ENCODE measurements around the gene ATAD3B. TPM values are rescaled to one million over a fixed set of nuclear protein-coding genes. Genes with fewer than 3 reads are reported as not detected.

The ATAD3B gene
- total RNA-seq, 1 donor from 2014 or later = 14.2 TPM

- H3K4me1 ChIP-seq = peaks cover 3 to 14% of the 10 kb centered on the region in 2 donors
- DNase-seq (ENCODE audit: low spot score in 2 of 2) = no peak
- no peaks in the 10 kb centered on the region for H3K27me3 ChIP-seq
- intact Hi-C loops (cut with DNase I) = no loop called here
- no peak overlapping the region for H3K27ac ChIP-seq
- no peak overlapping the region for H3K4me3 ChIP-seq
- H3K36me3 ChIP-seq = peaks cover 3 to 13% of the 10 kb centered on the region in 2 donors
- TF ChIP-seq CTCF (IDR thresholded peaks at IDR 0.05) = no peak
- no peaks in the 10 kb centered on the region for H3K9me3 ChIP-seq
Measured at GRCh38 chr1:1537626-1538250, 66.2 kb downstream of the ATAD3B start.

- Histone ChIP-seq H3K4me3 (no peak overlapping the region), H3K9me3 (no peaks in the 10 kb centered on the region), H3K36me3 (peaks cover 3 to 17% of the 10 kb centered on the region in 2 donors), H3K27ac (no peak overlapping the region), H3K4me1 (peaks cover 3 to 14% of the 10 kb centered on the region in 2 donors), H3K27me3 (no peaks in the 10 kb centered on the region)
- no peak for TF ChIP-seq CTCF (IDR thresholded peaks at IDR 0.05)
- intact Hi-C loops (cut with DNase I) = no loop called here
- DNase-seq (ENCODE audit: low spot score in 2 of 2) = no peak
Measured at GRCh38 chr1:1538334-1538733, 66.8 kb downstream of the ATAD3B start.

GRCh38 chr1:1538989-1539309 is 67.4 kb downstream of the ATAD3B start:
- Histone ChIP-seq H3K27me3 (no peaks in the 10 kb centered on the region), H3K36me3 (peaks cover 3 to 17% of the 10 kb centered on the region in 2 donors), H3K4me3 (peak overlapping the region in 1 of 2 donors; percentile 91), H3K9me3 (no peaks in the 10 kb centered on the region), H3K27ac (peak overlapping the region in 1 of 2 donors; percentile 77), H3K4me1 (peaks cover 3 to 14% of the 10 kb centered on the region in 2 donors)
- DNase-seq (ENCODE audit: low spot score in 2 of 2) = no peak
- intact Hi-C loops (cut with DNase I) = no loop called here
- no peak for TF ChIP-seq CTCF (IDR thresholded peaks at IDR 0.05)

DNA sequence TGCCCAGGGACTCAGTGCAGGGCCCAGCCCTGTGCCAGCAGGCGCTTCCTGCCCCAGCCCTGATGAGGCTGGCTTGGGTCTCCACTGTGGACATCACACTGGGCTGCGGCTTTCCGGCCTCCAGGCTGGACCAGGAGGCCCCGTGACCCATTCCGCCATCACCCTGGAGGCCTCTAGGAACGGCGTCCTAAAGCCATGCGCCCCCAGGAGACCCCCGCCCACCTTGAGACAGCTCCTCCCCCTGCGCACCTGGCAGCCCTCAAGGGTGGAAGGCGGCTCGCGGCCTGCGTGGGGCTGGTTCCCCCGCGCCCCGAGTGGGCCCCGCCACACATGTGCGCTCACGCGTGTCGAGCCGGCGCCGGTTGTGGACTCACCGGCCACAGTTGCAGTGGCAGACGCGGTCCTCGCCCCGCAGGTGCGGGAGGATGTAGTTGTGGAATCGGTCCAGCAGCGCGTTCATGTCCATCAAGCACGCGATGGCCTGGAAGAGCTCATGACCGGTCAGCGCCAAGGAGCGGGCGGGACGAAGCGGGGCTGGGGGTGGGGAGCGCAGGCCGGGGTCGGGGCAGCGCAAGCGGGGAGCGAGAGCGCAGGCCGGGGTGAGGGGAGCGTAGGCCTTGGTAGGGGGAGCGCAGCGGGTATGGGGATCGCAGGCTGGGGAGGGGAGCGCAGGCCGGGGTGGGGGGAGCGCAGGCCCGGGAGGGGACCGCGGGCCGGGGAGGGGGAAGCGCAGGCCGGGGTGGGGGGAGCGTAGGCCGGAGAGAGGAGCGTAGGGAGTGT is 67.9 kb downstream of the ATAD3B start:
- intact Hi-C loops (cut with DNase I) = no loop called here
- peaks cover 3 to 14% of the 10 kb centered on the region in 2 donors for H3K4me1 ChIP-seq
- peaks cover 3 to 17% of the 10 kb centered on the region in 2 donors for H3K36me3 ChIP-seq
- TF ChIP-seq CTCF (IDR thresholded peaks at IDR 0.05) = no peak
- no peaks in the 10 kb centered on the region for H3K9me3 ChIP-seq
- H3K27me3 ChIP-seq = no peaks in the 10 kb centered on the region
- no peak for DNase-seq (ENCODE audit: low spot score in 2 of 2)
- peak overlapping the region; percentile 75 to 77 for H3K27ac ChIP-seq
- H3K4me3 ChIP-seq = peak overlapping the region; percentile 87 to 91

DNA sequence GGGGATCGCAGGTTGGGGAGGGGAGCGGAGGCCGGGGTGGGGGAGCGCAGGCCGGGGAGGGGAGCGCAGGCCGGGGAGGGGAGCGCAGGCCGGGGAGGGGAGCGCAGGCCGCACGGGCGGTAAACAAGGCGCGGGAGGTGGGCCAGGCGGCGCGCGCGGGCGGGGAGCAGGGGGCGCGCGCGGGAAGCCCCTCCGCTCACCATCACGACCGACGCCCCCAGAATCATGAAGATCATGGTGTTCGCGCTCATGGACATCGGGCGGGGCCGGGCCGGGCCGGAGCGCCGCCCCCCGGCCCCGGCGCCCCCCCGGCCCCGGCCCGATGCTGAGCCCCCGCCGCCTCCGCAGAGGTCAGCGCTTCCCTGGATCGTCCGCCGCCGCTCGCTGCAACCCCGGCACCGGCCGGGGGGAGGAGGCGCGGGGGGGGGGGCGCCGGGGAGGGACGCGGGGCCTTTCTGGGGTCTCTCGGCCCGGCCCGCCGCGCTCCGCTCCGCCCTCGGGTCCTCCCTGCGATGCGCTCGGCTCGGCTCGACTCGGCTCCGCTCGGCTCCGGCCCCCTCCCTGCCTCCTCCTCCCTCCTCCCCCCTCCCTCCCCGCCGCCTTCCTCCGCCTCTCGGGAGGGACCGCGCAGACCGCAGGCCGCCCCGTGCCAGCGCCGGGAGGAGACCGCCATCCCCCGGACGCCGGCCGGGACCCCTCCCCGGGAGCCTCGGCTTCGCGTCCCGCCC is 68.7 kb downstream of the ATAD3B start, which contains the start of gene TMEM240:
TSS of gene TMEM240 (minus strand) at position 535 of the 728 bp plus-strand sequence. CDS start at position 257, 278 bp downstream.
- Histone ChIP-seq H3K36me3 (peaks cover 3 to 17% of the 10 kb centered on the region in 2 donors), H3K4me1 (peaks cover 3 to 14% of the 10 kb centered on the region in 2 donors), H3K4me3 (peak within 1 kb of the TSS; percentile 87 to 91), H3K9me3 (no peaks in the 10 kb centered on the region), H3K27me3 (no peaks in the 10 kb centered on the region), H3K27ac (peak within 1 kb of the TSS; percentile 75 to 77)
- DNase-seq (ENCODE audit: low spot score in 2 of 2) = peak in 1 of 2 donors; percentile 79
- intact Hi-C loops (cut with DNase I) = no loop called here
- TF ChIP-seq CTCF (IDR thresholded peaks at IDR 0.05) = no peak
